Measurements from ENCODE around the gene KEL. TPM values are rescaled to one million over a fixed set of nuclear protein-coding genes. Genes with fewer than 3 reads are reported as not detected.

The KEL gene
- total and polyA plus RNA-seq, 2 donors (not counting 3 experiments of a cell fraction or from before 2014, with no cell fraction given) = 0.30 to 1.2 TPM

GRCh38 chr7:142964502-142965246 is 2.5 kb upstream of the KEL start:
- no peaks in the 10 kb centered on the region for H4K20me1 ChIP-seq (replicated peaks; ENCODE audit: control insufficient read depth, extremely low read depth, insufficient read depth, low read length)
- no peak for TF ChIP-seq GATA2 (IDR thresholded peaks at IDR 0.05; ENCODE audit: insufficient read depth, insufficient read length, low read depth, low read length)
- TF ChIP-seq JUN (IDR thresholded peaks at IDR 0.05; ENCODE audit: borderline replicate concordance, insufficient read depth, insufficient read length, low read depth) = no peak
- TF ChIP-seq MAX (IDR thresholded peaks at IDR 0.05; ENCODE audit: insufficient read depth, insufficient read length) = no peak
- no peak for TF ChIP-seq EZH2 (IDR thresholded peaks at IDR 0.05; ENCODE audit: borderline replicate concordance, low read depth, low read length, severe bottlenecking)
- no peak for TF ChIP-seq POLR2AphosphoS5 (IDR thresholded peaks at IDR 0.05; ENCODE audit: insufficient read depth, low read depth, low read length)
- no peak for TF ChIP-seq FOS (IDR thresholded peaks at IDR 0.05; ENCODE audit: borderline replicate concordance, insufficient read depth, low read length)
- no peak for TF ChIP-seq POLR2A (IDR thresholded peaks at IDR 0.05; ENCODE audit: low read depth, low read length)
- TF ChIP-seq MYC (IDR thresholded peaks at IDR 0.05; ENCODE audit: low read depth, low read length) = no peak
- TF ChIP-seq CTCF (IDR thresholded peaks at IDR 0.05; ENCODE audit: extremely low read depth in 1 of 2, insufficient read depth in 1 of 2, low read depth in 1 of 2, low read length in 2 of 2) = no peak
- H3K36me3 ChIP-seq (ENCODE audit: control insufficient read depth in 2 of 2, extremely low read depth in 1 of 2, insufficient read depth in 2 of 2, low read length in 2 of 2) = no peaks in the 10 kb centered on the region
- no peak overlapping the region for H3K4me2 ChIP-seq (ENCODE audit: insufficient read depth, low read length)
- no peaks in the 10 kb centered on the region for H3K9me3 ChIP-seq (replicated peaks; ENCODE audit: control insufficient read depth, insufficient read depth, low read length)
- BruUV-seq (replicated peaks) = no TSS peak
- no peaks in the 10 kb centered on the region for H3K4me1 ChIP-seq (ENCODE audit: control insufficient read depth, extremely low read depth, insufficient read depth, low read length)
- no peak overlapping the region for H2AFZ ChIP-seq (ENCODE audit: low read depth, low read length)
- no peaks in the 10 kb centered on the region for H3K79me2 ChIP-seq (ENCODE audit: control insufficient read depth, insufficient read depth, low read length)
- H3K27ac ChIP-seq (ENCODE audit: insufficient read depth, low read depth, low read length) = no peak overlapping the region
- DNase-seq (ENCODE audit: low read depth, low spot score) (no peak), FAIRE-seq (no peak)
- H3K9ac ChIP-seq (replicated peaks; ENCODE audit: extremely low read depth, insufficient read depth, low read length) = no peak overlapping the region
- dilution Hi-C loops (cut with MboI; ENCODE audit: extremely low pct_ligation_motif_present, low sequenced_read_pairs) = no loop called here
- no peaks in the 10 kb centered on the region for H3K9me1 ChIP-seq (replicated peaks; ENCODE audit: control insufficient read depth, extremely low read depth, insufficient read depth, low read length)
- ChIA-PET CTCF (interaction anchor here (0.9 to 1.9 kb wide), 2 partner anchors 9 to 250 kb away, joined by 3 to 5 read pairs; no protein-coding TSS in a partner anchor), POLR2A (no interaction called here)
- no peak overlapping the region for H3K4me3 ChIP-seq (replicated peaks in 1 of 3; ENCODE audit: insufficient read depth in 1 of 3, low read depth in 1 of 3, low read length in 3 of 3)
- intact Hi-C loops (cut with micrococcal nuclease) = no loop called here
- no peaks in the 10 kb centered on the region for H3K27me3 ChIP-seq (ENCODE audit: control insufficient read depth in 2 of 2, insufficient read depth in 2 of 2, low read length in 2 of 2)
